ENCODE results near the gene TFPT. TPM values are rescaled to one million over a fixed set of nuclear protein-coding genes. Genes with fewer than 3 reads are reported as not detected.
A peak's percentile ranks its signal among the peaks of the same experiment; 100 is the strongest.

Gene TFPT
- total and polyA plus RNA-seq, 2 donors (not counting 1 experiment from before 2014, with no cell fraction given), result 9.0 to 19.2 TPM

GRCh38 chr19:54148158-54148557, 32.7 kb upstream of the TFPT start:
- H3K4me1 ChIP-seq (ENCODE audit: control insufficient read depth, extremely low read depth, insufficient read depth, low read length), result peaks cover 2% of the 10 kb centered on the region
- H4K20me1 ChIP-seq (ENCODE audit: control insufficient read depth, extremely low read depth, insufficient read depth, low read length), result no peaks in the 10 kb centered on the region
- H3K9ac ChIP-seq (ENCODE audit: insufficient read depth, low read length), result no peak overlapping the region
- H3K79me2 ChIP-seq (ENCODE audit: control insufficient read depth, insufficient read depth, low read length), result no peaks in the 10 kb centered on the region
- no peak overlapping the region for H3K4me3 ChIP-seq (replicated peaks in 1 of 4; ENCODE audit: control extremely low read depth in 1 of 4, insufficient read depth in 1 of 4, low read depth in 3 of 4, low read length in 4 of 4)
- no peak overlapping the region for H3K4me2 ChIP-seq (ENCODE audit: extremely low read depth, insufficient read depth, low read length)
- peaks cover 55% of the 10 kb centered on the region for H3K36me3 ChIP-seq (ENCODE audit: control insufficient read depth, insufficient read depth, low read length)
- DNase-seq (ENCODE audit: low read depth in 2 of 2), result no peak
- TF ChIP-seq EZH2 (IDR thresholded peaks at IDR 0.05; ENCODE audit: low read length, missing control alignments) (no peak), CTCF (conservative IDR thresholded peaks at IDR 0.05 in 1 of 2, IDR thresholded peaks at IDR 0.05 in 1 of 2; ENCODE audit: low read depth in 1 of 2, low read length in 2 of 2) (no peak)
- no peak overlapping the region for H2AFZ ChIP-seq (ENCODE audit: low read length)
- H3K9me3 ChIP-seq (ENCODE audit: control insufficient read depth, insufficient read depth, low read depth, low read length), result no peaks in the 10 kb centered on the region
- H3K27me3 ChIP-seq (ENCODE audit: control insufficient read depth, insufficient read depth, low read length), result no peaks in the 10 kb centered on the region
- H3K27ac ChIP-seq (ENCODE audit: insufficient read depth, low read length), result no peak overlapping the region

DNA sequence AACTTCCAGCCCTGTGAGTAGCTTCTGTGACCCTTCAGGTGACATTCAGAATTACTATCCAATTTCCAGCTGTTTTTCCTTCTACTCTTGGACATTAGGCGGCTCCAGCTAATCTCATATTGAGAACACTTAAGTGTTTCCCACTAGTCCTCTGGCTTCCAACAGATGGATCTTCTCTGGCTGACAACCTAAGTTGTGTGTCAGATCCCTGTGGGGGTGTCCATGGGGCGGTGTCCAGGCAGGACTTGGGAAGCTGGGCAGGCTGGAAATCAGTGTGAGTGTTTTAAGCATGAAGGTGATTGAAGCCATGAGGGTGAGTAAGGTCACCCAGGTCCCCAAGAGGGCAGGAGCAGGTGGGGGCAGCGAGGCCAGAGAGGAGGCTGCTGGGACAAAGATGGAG, 32.2 kb upstream of the TFPT start:
- DNase-seq (ENCODE audit: low read depth in 2 of 2), result peak in 1 of 2 donors; percentile 61
- Histone ChIP-seq H4K20me1 (ENCODE audit: control insufficient read depth, extremely low read depth, insufficient read depth, low read length) (no peaks in the 10 kb centered on the region), H3K4me1 (ENCODE audit: control insufficient read depth, extremely low read depth, insufficient read depth, low read length) (no peaks in the 10 kb centered on the region), H3K9me3 (ENCODE audit: control insufficient read depth, insufficient read depth, low read depth, low read length) (no peaks in the 10 kb centered on the region), H3K27ac (ENCODE audit: insufficient read depth, low read length) (no peak overlapping the region), H3K27me3 (ENCODE audit: control insufficient read depth, insufficient read depth, low read length) (no peaks in the 10 kb centered on the region), H2AFZ (ENCODE audit: low read length) (no peak overlapping the region), H3K36me3 (ENCODE audit: control insufficient read depth, insufficient read depth, low read length) (peaks cover 55% of the 10 kb centered on the region), H3K4me3 (replicated peaks in 1 of 4; ENCODE audit: control extremely low read depth in 1 of 4, insufficient read depth in 1 of 4, low read depth in 3 of 4, low read length in 4 of 4) (no peak overlapping the region), H3K9ac (ENCODE audit: insufficient read depth, low read length) (no peak overlapping the region), H3K79me2 (ENCODE audit: control insufficient read depth, insufficient read depth, low read length) (peaks cover 4% of the 10 kb centered on the region), H3K4me2 (ENCODE audit: extremely low read depth, insufficient read depth, low read length) (no peak overlapping the region)
- no peak for TF ChIP-seq EZH2 (IDR thresholded peaks at IDR 0.05; ENCODE audit: low read length, missing control alignments)

DNA sequence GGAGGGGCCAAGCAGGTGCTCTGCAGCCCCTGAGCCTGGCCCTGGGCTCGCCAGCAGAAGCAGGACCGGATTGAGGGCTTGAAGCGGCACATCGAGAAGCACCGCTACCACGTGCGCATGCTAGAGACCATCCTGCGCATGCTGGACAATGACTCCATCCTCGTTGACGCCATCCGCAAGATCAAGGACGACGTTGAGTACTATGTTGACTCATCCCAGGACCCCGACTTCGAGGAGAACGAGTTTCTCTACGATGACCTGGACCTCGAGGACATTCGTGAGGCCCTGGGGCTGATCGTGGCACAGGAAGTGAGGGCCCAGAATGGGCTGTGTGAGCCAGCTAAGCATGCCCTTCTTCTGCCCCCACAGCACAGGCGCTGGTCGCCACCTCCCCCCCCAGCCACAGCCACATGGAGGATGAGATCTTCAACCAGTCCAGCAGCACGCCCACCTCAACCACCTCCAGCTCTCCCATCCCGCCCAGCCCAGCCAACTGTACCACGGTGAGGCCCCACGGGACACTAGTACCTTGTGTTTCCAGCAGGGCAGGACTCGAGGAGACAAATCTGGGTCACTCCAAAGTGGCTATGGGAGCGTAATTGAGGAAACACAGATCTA, 30.2 kb upstream of the TFPT start:
- Histone ChIP-seq H2AFZ (ENCODE audit: low read length) (no peak overlapping the region), H4K20me1 (ENCODE audit: control insufficient read depth, extremely low read depth, insufficient read depth, low read length) (no peaks in the 10 kb centered on the region), H3K79me2 (ENCODE audit: control insufficient read depth, insufficient read depth, low read length) (peaks cover 23% of the 10 kb centered on the region), H3K4me2 (ENCODE audit: extremely low read depth, insufficient read depth, low read length) (no peak overlapping the region), H3K27ac (ENCODE audit: insufficient read depth, low read length) (no peak overlapping the region), H3K4me1 (ENCODE audit: control insufficient read depth, extremely low read depth, insufficient read depth, low read length) (peaks cover 9% of the 10 kb centered on the region), H3K27me3 (ENCODE audit: control insufficient read depth, insufficient read depth, low read length) (no peaks in the 10 kb centered on the region), H3K9ac (ENCODE audit: insufficient read depth, low read length) (no peak overlapping the region), H3K4me3 (replicated peaks in 1 of 4; ENCODE audit: control extremely low read depth in 1 of 4, insufficient read depth in 1 of 4, low read depth in 3 of 4, low read length in 4 of 4) (no peak overlapping the region), H3K9me3 (ENCODE audit: control insufficient read depth, insufficient read depth, low read depth, low read length) (no peaks in the 10 kb centered on the region), H3K36me3 (ENCODE audit: control insufficient read depth, insufficient read depth, low read length) (peaks cover 44% of the 10 kb centered on the region)
- TF ChIP-seq EZH2 (IDR thresholded peaks at IDR 0.05; ENCODE audit: low read length, missing control alignments) (no peak), CTCF (conservative IDR thresholded peaks at IDR 0.05 in 1 of 2, IDR thresholded peaks at IDR 0.05 in 1 of 2; ENCODE audit: low read depth in 1 of 2, low read length in 2 of 2) (no peak)
- DNase-seq (ENCODE audit: low read depth in 2 of 2), result no peak
